ENCODE results near the gene FXYD7. TPM values are rescaled to one million over a fixed set of nuclear protein-coding genes. Genes with fewer than 3 reads are reported as not detected.

The FXYD7 gene
- 0.14 to 0.19 TPM (median 0.17 TPM) in 3 of 5 replicates, not detected in the others for total RNA-seq (2022; extraction: Qiagen RNA extraction)

GRCh38 chr19:35143231-35143715, at the start of gene FXYD7:
TSS of gene FXYD7 (plus strand) at chr19:35143255. CDS start at chr19:35143334, 79 bp downstream.

GRCh38 chr19:35115177-35115951, 27.7 kb upstream of the FXYD7 start, which contains the start of gene FXYD3:
TSS of gene FXYD3 (plus strand) at chr19:35115823. CDS start at chr19:35119377, 3,554 bp downstream.

GRCh38 chr19:35134601-35135242, 8.3 kb upstream of the FXYD7 start, which contains the start of gene LGI4:
TSS of gene LGI4 (minus strand) at chr19:35135059. CDS start at chr19:35134680, 379 bp downstream.

GRCh38 chr19:35138305-35138892, 4.7 kb upstream of the FXYD7 start, which contains the start of gene FXYD1:
TSS of gene FXYD1 (plus strand) at chr19:35138824. CDS start at chr19:35140080, 1,256 bp downstream.

GRCh38 chr19:35154525-35155406, 11.7 kb downstream of the FXYD7 start, which contains the start of gene FXYD5:
TSS of gene FXYD5 (plus strand) at chr19:35154735. CDS start at chr19:35155551, 816 bp downstream.

Other genes with a start within 250 kb of the FXYD7 start
- gene ZNF30, start 216.4 kb upstream of the FXYD7 start, total RNA-seq (2022; extraction: Qiagen RNA extraction) = 5.1 to 6.4 TPM (median 5.5 TPM) in 5 replicates
- 1.3 to 1.9 TPM (median 1.7 TPM) in 5 replicates for gene ZNF792, start 179.0 kb upstream of the FXYD7 start, total RNA-seq (2022; extraction: Qiagen RNA extraction)
- 106 to 154 TPM (median 148 TPM) in 5 replicates for gene GRAMD1A, start 142.9 kb upstream of the FXYD7 start, total RNA-seq (2022; extraction: Qiagen RNA extraction)
- 13.7 to 19.8 TPM (median 19.1 TPM) in 5 replicates for gene SCN1B, start 112.8 kb upstream of the FXYD7 start, total RNA-seq (2022; extraction: Qiagen RNA extraction)
- gene HPN, start 101.5 kb upstream of the FXYD7 start, total RNA-seq (2022; extraction: Qiagen RNA extraction) = 0.03 to 0.21 TPM (median 0.09 TPM) in 5 replicates
- gene FXYD3, start 27.4 kb upstream of the FXYD7 start, total RNA-seq (2022; extraction: Qiagen RNA extraction) = 0.33 to 0.67 TPM (median 0.42 TPM) in 5 replicates
- gene LGI4, start 8.2 kb upstream of the FXYD7 start, total RNA-seq (2022; extraction: Qiagen RNA extraction) = 0.15 to 0.45 TPM (median 0.22 TPM) in 5 replicates
- gene FXYD1, start 4.4 kb upstream of the FXYD7 start, total RNA-seq (2022; extraction: Qiagen RNA extraction) = 0.22 to 0.33 TPM in 2 of 5 replicates, not detected in the others
- gene FXYD5, start 11.5 kb downstream of the FXYD7 start, total RNA-seq (2022; extraction: Qiagen RNA extraction) = 171 to 243 TPM (median 234 TPM) in 5 replicates
- not detected in 5 replicates for gene FAM187B, start 85.5 kb downstream of the FXYD7 start, total RNA-seq (2022; extraction: Qiagen RNA extraction)
- 7.4 to 11.3 TPM (median 8.8 TPM) in 5 replicates for gene LSR, start 105.7 kb downstream of the FXYD7 start, total RNA-seq (2022; extraction: Qiagen RNA extraction)
- gene USF2, start 125.7 kb downstream of the FXYD7 start, total RNA-seq (2022; extraction: Qiagen RNA extraction) = 120 to 172 TPM (median 158 TPM) in 5 replicates
- 0.03 to 0.13 TPM (median 0.08 TPM) in 3 of 5 replicates, not detected in the others for gene HAMP, start 139.3 kb downstream of the FXYD7 start, total RNA-seq (2022; extraction: Qiagen RNA extraction)
- 0.15 TPM in 1 of 5 replicates, not detected in the others for gene MAG, start 148.9 kb downstream of the FXYD7 start, total RNA-seq (2022; extraction: Qiagen RNA extraction)
- gene CD22, start 185.9 kb downstream of the FXYD7 start, total RNA-seq (2022; extraction: Qiagen RNA extraction) = 0.88 to 1.3 TPM (median 1.1 TPM) in 5 replicates
- gene FFAR1, start 204.6 kb downstream of the FXYD7 start, total RNA-seq (2022; extraction: Qiagen RNA extraction) = 0.06 TPM in 1 of 5 replicates, not detected in the others
- 0.06 to 0.17 TPM in 2 of 5 replicates, not detected in the others for gene FFAR3, start 215.2 kb downstream of the FXYD7 start, total RNA-seq (2022; extraction: Qiagen RNA extraction)
- gene GPR42, start 227.8 kb downstream of the FXYD7 start, total RNA-seq (2022; extraction: Qiagen RNA extraction) = not detected in 5 replicates

Measured in A549 treated with dexamethasone at 1 μM for 4 hours (cell line).